Gastroesophageal sphincter (tissue), 4 donors: ENCODE data around the gene KCNMA1. TPM values are rescaled to one million over a fixed set of nuclear protein-coding genes. Genes with fewer than 3 reads are reported as not detected.

Experiments used
- ATAC-seq: fragments of 150-250 bp; one replicate; pipeline ENCODE4 v1.9.1; 2016; ENCODE audit warnings: mild to moderate bottlenecking, moderate library complexity
- H3K27ac ChIP-seq, 4 donors: fragments of 200-600 bp; sonication (generic) in 3 of 4; 1 replicate in 3 of 4; 2 replicates in 1 of 4; pipeline ENCODE4 v1.5.1; 2016 to 2019
- H3K27me3 ChIP-seq: fragments of 200-600 bp; sonication (generic); one replicate; pipeline ENCODE4 v1.5.1; 2019
- H3K36me3 ChIP-seq, 2 donors: fragments of 200-600 bp; sonication (generic); one replicate each; pipeline ENCODE4 v1.5.1; 2019; ENCODE audit warnings: control low read depth in 1 of 2
- H3K4me1 ChIP-seq, 3 donors: fragments of 200-600 bp; sonication (generic); 1 replicate in 2 of 3; 2 replicates in 1 of 3; pipeline ENCODE4 v1.5.1; 2016 to 2019; ENCODE audit warnings: control low read depth in 2 of 3
- H3K4me3 ChIP-seq, 2 donors: fragments of 200-600 bp; sonication (generic); one replicate each; pipeline ENCODE4 v1.5.1; 2019; ENCODE audit warnings: mild to moderate bottlenecking in 1 of 2, moderate library complexity in 1 of 2
- H3K9me3 ChIP-seq, 3 donors: fragments of 200-600 bp; sonication (generic); one replicate each; pipeline ENCODE4 v1.5.1; 2017 to 2019; ENCODE audit warnings: control low read depth in 2 of 3
- EP300 ChIP-seq: sonication (generic); formaldehyde crosslinking; IDR thresholded peaks from one replicate; pipeline ENCODE4 v1.6.1; 2017; ENCODE audit warnings: antibody characterized with exemption, mild to moderate bottlenecking
- POLR2A ChIP-seq, 2 donors: fragments of 450-650 bp; IDR thresholded peaks; one replicate each; pipeline ENCODE4 v1.6.1; 2017; ENCODE audit warnings: antibody characterized with exemption in 2 of 2, mild to moderate bottlenecking in 2 of 2, moderate library complexity in 1 of 2
- POLR2AphosphoS5 ChIP-seq: sonication (generic); formaldehyde crosslinking; IDR thresholded peaks from one replicate; pipeline ENCODE4 v1.6.1; 2017; ENCODE audit warnings: antibody characterized with exemption
- WGBS, 2 donors: methylation state at CpG; one replicate each; pipeline ENCODE4 v1.1.5; 2018; ENCODE audit warnings: low coverage in 1 of 2; 5-methylcytosine and 5-hydroxymethylcytosine counted together
- total RNA-seq, 4 donors: library from RNA; depleted of rRNA; stranded (reverse); fragments of >200 nt; gene quantifications; one replicate each; pipeline ENCODE4 v1.1.0, GENCODE V29; 2016
- TF ChIP-seq, protein P1 (sequence below), 4 experiments: fragments of 200-600 bp in 2 of 4; fragments of 450-650 bp in 2 of 4; sonication (generic) in 1 of 4; IDR thresholded peaks; one replicate each; pipeline ENCODE4 v1.5.1; 2017 to 2019; ENCODE audit warnings: antibody characterized with exemption in 4 of 4, mild to moderate bottlenecking in 2 of 4, moderate library complexity in 2 of 4

KCNMA1 gene
- total RNA-seq, 4 donors from 2014 or later: 168 to 389 (median 323) TPM

DNA sequence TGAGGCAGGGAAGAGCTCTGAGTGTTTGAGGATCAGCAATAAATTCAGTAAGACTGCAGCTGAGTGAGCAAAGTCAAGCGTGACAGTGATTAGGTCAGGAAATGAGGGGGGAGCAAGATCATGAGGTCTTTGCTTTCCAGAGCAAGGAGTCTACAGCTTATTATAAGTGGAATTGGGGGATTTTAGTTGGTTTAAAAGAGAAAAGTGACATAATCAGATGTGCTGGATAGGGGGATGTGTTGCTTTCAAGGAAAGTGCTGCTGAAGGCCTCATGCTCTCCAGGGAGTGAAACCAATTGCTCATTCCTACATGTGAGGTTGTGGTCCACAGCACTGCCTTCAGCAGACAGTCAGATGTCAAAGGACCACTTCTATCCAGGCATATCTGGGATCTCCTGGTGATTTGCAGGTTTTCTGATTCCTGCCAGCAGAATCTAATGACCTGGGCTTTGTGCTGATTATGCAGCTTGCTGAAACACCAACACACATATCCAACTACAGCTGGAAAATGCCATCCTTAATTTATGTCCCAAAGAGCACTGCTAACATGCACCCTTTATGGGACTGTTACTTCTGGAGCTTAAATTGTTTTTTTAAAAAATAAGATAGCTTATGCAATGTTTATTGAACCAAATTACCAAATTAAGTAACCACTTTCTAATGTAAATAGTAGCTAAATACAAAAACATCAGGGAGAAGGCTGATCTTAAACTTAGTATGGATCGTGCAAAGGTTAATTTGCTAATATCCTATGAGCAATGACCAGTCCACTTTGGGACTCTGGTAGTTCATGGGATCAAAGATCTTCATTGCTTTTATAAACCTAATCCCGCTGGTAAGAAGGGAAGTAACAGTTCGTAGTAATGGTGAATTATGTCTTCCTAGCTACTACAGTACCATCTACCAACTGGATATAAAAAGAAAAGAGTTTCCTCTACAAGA, 607.6 kb downstream of the KCNMA1 start:
- Histone ChIP-seq H3K36me3 (peaks cover 0 to 14% of the 10 kb centered on the region in 2 donors), H3K27me3 (no peaks in the 10 kb centered on the region), H3K4me1 (peaks cover 0 to 8% (median 0%) of the 10 kb centered on the region in 3 donors), H3K9me3 (no peaks in the 10 kb centered on the region), H3K27ac (no peak overlapping the region), H3K4me3 (no peak overlapping the region)
- WGBS, 2 donors: 85 to 91% methylated on average over 4 of the region's 4 CpGs
- ATAC-seq: no peak
- TF ChIP-seq EP300 (no peak), POLR2AphosphoS5 (no peak), POLR2A (IDR thresholded peaks at IDR 0.05) (no peak)
- TF ChIP-seq, protein P1, sequence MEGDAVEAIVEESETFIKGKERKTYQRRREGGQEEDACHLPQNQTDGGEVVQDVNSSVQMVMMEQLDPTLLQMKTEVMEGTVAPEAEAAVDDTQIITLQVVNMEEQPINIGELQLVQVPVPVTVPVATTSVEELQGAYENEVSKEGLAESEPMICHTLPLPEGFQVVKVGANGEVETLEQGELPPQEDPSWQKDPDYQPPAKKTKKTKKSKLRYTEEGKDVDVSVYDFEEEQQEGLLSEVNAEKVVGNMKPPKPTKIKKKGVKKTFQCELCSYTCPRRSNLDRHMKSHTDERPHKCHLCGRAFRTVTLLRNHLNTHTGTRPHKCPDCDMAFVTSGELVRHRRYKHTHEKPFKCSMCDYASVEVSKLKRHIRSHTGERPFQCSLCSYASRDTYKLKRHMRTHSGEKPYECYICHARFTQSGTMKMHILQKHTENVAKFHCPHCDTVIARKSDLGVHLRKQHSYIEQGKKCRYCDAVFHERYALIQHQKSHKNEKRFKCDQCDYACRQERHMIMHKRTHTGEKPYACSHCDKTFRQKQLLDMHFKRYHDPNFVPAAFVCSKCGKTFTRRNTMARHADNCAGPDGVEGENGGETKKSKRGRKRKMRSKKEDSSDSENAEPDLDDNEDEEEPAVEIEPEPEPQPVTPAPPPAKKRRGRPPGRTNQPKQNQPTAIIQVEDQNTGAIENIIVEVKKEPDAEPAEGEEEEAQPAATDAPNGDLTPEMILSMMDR (IDR thresholded peaks at IDR 0.05): no peak

DNA sequence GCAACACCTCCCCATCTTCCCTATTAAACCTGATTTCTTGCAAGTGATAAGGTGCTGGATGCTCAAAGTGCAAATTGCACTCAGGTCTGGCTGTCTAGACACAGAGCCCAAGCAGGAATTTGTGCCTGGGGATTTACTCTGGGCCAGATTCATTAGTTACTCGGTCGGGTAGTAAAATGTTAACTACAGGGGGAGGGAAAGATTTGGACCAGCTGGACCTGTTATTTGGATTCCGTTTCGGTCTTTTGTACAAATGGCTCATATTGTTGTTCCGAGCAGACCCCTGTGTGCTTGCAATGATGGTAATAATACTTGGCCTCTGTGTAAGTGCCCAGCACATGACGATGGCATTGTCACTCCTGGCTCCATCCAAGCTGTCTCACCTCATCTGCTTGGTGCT, 609.6 kb downstream of the KCNMA1 start:
- no peaks in the 10 kb centered on the region for H3K9me3 ChIP-seq
- 58 to 67% methylated on average over 2 to 3 of the region's 6 CpGs for WGBS, 2 donors

DNA sequence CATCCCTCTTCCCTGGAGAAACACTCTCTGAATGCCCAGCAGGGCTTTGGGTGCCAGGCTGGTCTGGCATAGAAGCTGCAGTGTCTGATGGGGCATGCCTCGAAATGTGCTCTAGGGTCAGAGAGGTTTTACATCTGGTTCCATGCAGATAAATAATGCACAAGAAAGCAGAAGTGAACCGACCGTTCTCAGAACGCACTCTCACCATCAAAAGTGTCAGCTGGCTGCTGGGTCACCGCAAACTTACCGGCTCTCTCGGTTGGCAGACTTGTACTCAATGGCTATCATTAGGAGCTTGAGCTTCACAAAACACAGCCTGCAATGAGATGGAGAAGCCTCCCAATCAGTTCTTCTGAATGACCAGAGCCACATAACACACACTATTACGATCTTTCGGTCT, 610.0 kb downstream of the KCNMA1 start:
- H3K27ac ChIP-seq: no peak overlapping the region
- H3K9me3 ChIP-seq: no peaks in the 10 kb centered on the region
- peaks cover 0 to 2% (median 0%) of the 10 kb centered on the region in 3 donors for H3K4me1 ChIP-seq
- TF ChIP-seq POLR2AphosphoS5: no peak
- TF ChIP-seq POLR2A (IDR thresholded peaks at IDR 0.05): no peak
- TF ChIP-seq EP300: no peak
- TF ChIP-seq, protein P1 (IDR thresholded peaks at IDR 0.05): no peak
- peaks cover 0 to 14% of the 10 kb centered on the region in 2 donors for H3K36me3 ChIP-seq
- H3K27me3 ChIP-seq: no peaks in the 10 kb centered on the region
- H3K4me3 ChIP-seq: no peak overlapping the region
- no peak for ATAC-seq
- WGBS, 2 donors: 93 to 100% methylated on average over 2 to 7 of the region's 9 CpGs

More for the DNA sequence above, 609.6 kb downstream of the KCNMA1 start:
- ATAC-seq: no peak
- Histone ChIP-seq H3K36me3 (peaks cover 0 to 14% of the 10 kb centered on the region in 2 donors), H3K4me1 (no peaks in the 10 kb centered on the region), H3K27me3 (no peaks in the 10 kb centered on the region), H3K27ac (no peak overlapping the region), H3K4me3 (no peak overlapping the region)
- no peak for TF ChIP-seq POLR2AphosphoS5
- no peak for TF ChIP-seq EP300
- TF ChIP-seq, protein P1 (IDR thresholded peaks at IDR 0.05): no peak
- no peak for TF ChIP-seq POLR2A (IDR thresholded peaks at IDR 0.05)

DNA sequence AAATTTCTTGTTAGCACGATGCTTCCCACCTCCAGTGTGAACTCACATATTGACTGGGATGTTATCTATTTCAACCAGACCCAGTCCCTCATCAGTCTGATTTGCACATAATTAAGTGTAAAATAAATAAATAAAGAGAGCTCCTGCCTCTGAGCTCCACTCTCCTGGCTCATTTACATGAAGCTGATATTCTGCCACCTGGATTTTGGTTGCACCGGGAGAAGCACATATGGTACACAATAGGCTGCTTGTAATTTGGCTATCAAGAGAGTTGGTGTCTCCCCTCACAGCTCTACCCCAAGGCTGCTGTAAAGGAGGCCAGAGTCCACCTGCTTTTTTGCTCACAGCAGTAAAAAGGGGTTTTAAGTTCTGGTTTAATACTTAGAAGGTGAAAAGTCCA, 610.5 kb downstream of the KCNMA1 start:
- TF ChIP-seq POLR2A (IDR thresholded peaks at IDR 0.05) (no peak), POLR2AphosphoS5 (no peak), EP300 (no peak)
- TF ChIP-seq, protein P1 (IDR thresholded peaks at IDR 0.05): no peak
- H3K36me3 ChIP-seq: peaks cover 0 to 14% of the 10 kb centered on the region in 2 donors
- no peak overlapping the region for H3K4me3 ChIP-seq
- ATAC-seq: no peak
- peaks cover 0 to 6% (median 0%) of the 10 kb centered on the region in 3 donors for H3K4me1 ChIP-seq
- no peaks in the 10 kb centered on the region for H3K27me3 ChIP-seq
- no peaks in the 10 kb centered on the region for H3K9me3 ChIP-seq
- no peak overlapping the region for H3K27ac ChIP-seq
- WGBS, 2 donors: 62 to 71% methylated on average over 2 of the region's 2 CpGs

DNA sequence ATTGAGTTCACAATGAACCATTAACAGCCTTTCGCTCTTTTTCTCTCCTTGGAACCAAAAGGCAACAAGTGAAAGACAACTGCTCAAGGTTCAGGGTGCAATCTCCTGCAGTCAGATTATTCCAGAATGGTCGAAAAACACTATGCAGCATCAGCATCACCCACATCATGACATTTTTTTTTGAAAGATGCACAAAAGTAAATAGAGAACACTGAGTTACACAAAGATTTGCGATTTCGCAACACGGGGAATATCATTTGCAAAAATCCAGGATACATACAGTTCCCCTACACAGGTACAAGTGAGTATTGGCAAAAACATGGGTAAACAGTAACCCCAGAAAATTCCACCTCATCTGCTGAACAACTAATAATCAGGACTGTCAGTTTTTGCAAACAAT, 611.5 kb downstream of the KCNMA1 start:
- Histone ChIP-seq H3K4me1 (peaks cover 0 to 6% (median 0%) of the 10 kb centered on the region in 3 donors), H3K4me3 (no peak overlapping the region), H3K27me3 (no peaks in the 10 kb centered on the region), H3K9me3 (no peaks in the 10 kb centered on the region), H3K27ac (no peak overlapping the region), H3K36me3 (peaks cover 0 to 14% of the 10 kb centered on the region in 2 donors)
- no peak for ATAC-seq
- WGBS, 2 donors: 92 to 94% methylated on average over 5 of the region's 5 CpGs
- no peak for TF ChIP-seq POLR2A (IDR thresholded peaks at IDR 0.05)
- TF ChIP-seq POLR2AphosphoS5: no peak
- TF ChIP-seq, protein P1 (IDR thresholded peaks at IDR 0.05): no peak
- no peak for TF ChIP-seq EP300
